HG03097 (cell line): Measurements from ENCODE around the gene ARF1.
A peak's percentile ranks its signal among the peaks of the same experiment; 100 is the strongest.
"Not testable (repeated sequence)": the region's sequence is repeated elsewhere in the genome, so short reads cannot be mapped to it uniquely, and the experiment has no call there.

Experiments used
- ATAC-seq: cut with Tn5 transposase; IDR thresholded peaks from one replicate; pipeline ENCODE4 v1.9.1; 2021; ENCODE audit not compliant: unreplicated experiment, low FRiP score

Gene ARF1

DNA sequence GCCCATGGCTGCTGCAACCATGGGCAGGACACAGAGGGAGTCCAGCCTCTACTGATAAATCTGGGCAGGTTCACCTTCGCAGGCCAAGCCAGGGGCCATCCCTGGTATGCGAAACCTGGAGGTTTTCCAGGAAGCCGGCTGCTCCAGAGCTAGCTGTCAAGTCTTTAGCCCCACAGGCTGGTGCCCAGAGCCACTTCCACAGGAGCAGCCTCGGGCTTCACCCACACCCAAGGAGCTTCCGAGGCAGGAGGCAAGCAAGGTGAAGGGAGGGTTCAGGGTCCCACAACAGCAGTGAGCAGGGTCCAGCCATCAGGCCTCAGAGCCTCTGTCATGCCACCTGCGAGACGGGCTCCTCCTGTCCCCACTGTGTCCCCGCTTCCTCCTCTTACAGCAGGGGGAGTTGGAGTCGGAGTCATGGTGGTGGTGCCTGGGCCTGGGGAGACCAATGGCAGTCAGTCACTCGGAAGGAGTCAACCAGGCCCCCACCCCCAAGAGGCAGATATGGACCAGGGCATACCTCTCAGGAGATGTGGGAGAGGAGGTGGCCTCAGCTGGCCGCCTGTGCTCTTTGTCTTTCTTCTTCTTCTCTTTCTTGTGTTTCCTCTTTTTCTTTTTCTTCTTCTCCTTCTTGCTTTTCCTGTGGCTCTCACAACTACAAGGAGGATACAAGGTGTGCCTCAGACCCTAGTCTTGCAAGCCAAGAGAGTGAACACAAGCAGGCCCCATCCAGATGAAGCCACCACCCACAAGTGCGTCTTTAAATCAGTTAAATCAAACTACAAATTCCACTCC, 18.5 kb downstream of the ARF1 start:
- ATAC-seq: no peak

DNA sequence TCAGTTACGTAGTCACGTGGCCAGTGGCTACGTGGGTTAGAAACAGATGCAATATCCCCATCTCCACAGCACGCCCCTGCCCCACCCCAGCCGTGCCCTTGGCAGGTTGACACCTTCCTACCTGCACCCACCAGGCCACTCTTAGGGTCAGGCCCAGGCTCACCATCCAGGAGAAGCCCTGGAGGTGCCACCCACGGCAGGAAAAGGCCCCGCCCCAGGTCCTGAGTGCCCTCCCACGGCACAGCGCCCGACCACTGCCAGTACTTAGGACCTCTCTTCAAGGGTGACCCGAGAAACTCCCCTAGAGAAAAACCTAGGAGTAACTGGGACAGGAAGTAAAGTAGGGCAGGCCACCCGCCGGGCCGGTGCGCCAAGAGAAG, 19.1 kb downstream of the ARF1 start:
- ATAC-seq: no peak

DNA sequence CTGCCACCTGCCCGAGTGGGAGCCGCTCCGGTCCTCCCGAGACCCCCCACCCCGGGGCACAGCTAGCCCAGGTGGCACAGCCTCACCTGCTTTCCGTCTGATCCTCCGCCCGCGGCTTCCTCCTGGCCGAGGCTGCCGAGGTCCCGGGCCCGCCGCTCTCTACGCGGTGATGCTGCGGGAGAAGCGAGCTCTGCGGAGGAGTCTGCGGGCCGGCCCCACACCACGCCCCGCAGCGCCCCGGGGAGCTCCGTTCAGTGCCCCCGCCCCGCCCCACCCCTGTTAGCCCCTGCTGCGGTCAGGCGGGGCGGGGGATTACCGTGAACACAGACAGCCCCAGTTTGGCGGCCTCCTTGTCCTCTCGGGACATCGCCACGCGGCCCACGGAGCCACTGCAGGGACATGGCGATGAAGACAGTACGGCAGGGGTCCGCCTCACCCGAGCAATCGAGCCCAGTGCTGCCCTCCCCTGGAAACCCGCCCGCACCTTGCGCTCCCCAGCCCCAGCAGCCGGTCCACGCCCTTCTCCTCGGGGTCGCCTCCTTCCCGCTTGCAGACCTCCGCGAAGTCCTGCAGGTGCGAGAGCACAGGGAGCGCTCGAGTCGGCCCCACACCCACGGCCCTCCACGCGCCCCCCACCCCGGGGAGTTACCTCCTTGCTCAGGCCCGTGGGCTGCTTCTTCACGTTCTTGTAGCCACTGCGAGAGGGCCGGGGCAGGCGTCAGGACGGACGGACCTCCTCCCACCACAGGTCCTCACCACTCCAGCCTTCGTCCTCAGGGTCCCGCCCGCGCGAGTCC, 19.7 kb downstream of the ARF1 start:
- peak; percentile 14 for ATAC-seq

DNA sequence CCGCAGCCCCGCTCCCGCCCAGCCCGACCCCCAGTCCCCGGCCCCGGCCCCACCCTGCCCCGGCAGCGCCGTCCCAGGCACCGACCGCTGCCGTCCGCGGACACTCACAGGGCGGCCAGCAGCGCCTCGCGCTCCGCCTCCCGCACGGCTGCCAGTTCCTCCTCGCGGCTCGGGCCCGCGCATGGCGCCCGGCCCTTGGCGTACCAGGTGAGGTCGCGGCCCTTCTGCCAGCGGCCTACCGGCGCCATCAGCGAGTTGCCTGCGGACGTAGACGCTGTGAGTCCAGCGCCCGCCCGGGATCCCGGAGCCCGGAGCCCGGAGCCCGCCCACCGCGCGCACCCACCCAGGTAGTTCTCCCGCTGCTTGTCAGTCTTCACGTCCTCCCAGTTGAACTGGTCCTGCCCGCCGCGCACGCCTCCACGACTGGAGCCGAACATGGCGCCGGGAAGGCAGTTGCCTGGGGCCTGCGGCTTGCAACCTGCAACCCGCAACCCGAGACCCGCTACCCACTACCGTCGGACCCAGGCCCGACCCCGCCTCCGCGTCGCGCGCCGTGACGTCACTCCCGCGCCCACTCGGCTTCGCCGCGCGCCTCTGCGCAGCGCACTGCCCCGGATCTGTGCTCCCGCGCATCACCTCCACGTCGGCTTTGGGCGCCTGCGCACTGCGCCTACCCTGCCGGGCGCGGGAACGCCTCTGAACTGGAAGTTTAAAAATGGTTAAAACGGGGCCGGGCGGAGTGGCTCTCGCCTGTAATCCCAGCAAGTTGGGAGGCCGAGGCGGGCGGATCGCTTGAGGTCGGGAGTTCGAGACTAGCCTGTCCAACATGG, 20.5 kb downstream of the ARF1 start, which contains the start of gene C1orf35:
Gene C1orf35, minus strand, starts transcription at position 535 of the 830 bp plus-strand sequence. Its CDS starts 98 bp downstream, at position 437.
- peak; percentile 62 for ATAC-seq

DNA sequence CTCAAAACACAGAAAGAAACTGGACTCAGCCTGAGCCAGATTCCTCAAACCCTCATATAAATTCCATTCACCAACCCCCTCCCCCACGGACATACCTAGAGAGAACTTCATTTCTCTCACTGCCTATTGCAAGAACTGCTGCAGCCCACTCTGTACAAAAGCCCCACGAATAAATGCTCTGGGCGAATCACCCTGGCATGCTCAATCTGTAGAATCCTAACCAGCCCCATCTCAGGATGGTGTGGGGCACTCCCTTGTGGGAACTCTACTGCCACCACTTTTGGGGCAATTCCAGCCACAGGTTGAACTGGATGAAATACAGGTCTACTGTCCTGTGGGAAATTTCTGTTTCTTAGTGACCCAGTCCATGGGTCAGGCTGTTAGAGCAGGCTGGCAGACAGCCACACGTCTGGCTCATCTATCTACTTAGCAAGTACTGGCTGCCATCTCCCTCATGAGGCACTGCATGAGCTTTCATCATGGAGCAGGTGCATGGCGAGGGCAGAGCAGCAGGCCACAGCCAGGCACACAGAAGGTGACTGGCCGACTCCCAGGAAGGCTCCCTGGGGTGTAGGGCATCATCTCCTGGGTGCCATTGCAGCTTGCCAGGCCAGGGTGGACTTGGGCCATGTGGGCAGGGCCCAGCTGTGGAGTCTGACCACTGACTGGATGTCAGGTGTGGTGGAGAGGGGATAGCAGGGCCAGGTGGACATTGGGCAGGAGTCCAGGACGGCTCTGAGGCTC, 22.2 kb downstream of the ARF1 start:
- no peak for ATAC-seq

DNA sequence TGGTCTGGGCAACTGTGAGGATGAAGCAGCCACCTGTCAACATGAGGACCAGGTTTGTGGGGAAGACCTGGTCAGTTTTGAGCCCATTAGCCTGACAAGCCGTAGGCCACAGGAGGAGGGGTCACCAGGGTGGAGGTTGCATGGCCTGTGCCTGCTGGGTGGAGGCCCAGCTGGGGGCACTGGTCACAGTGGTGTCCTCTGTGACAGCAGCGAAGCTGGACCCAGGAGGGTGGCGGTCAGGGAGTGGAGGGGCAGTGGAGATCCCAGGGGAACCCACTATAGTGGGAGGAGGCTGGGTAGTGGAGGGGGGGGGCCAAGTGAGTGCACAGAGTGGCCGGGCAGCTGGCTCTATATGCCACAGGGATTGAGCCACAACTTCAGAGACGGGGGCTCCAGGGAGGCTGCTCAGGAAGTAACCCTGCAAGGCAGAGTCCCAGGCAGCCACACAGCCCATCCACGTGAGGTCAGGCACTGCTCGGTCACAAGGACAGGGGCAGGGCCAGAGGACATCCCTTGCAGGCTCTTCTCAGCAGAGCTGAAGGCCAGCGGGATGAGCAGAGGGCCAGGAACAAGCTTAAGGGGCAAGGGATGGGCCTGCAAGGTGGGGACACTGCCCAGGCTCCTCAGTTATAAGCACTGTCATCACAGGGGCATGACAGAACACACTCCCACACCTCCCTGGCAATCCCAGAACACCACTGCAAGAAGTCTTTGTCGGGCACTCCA, 22.9 kb downstream of the ARF1 start:
- ATAC-seq: no peak

DNA sequence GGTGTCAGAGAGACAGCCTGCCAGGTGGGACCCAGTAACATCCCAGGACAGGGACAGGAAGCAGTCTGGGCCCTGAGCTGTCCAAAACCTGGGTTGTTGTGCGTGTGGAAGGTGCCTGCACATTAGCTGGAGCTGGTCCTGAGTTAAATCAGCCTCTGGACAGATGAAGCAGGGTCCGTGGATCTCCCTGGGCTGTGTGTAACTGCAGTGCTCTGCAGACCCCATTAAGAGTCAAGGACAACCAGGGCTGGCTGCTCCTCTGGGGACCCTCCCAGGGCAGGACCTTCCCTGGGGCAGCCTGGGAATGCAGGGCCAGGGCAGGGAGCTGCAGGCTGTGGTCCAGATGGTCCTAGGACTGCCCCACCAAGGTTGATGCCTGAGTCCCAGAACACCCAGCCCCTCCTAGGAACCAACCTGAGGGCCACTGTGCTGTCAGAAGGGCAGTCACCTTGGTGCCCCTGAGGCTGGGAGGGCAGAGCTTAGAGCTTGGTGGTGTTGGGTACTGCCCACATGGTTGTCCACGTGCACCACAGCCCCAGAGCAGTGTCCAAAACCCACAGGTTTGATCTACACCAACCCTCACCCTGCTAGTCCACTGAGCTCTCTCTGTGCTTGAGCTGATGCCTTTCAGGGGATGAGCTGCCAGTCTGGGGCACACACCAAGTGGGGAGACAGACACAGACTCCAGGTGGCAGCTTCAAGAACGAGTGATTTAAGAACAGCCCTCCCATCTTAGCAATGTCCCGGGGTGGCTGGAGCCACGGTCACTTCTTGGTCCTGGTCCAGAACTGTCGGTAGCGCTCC, 23.7 kb downstream of the ARF1 start:
- no peak for ATAC-seq

DNA sequence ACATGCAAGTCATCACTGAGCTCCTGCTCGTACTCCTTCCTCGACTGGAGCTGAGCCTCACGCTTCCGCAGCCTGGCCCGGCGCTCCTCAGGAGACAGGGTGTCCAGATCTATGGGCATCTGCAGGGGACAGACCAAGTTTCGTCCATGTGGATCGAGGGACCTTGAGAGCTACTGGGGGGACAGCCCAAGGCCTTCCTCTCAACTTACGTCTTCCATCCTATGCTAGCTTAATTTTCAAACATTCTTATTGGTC, 24.2 kb downstream of the ARF1 start:
- ATAC-seq: no peak

DNA sequence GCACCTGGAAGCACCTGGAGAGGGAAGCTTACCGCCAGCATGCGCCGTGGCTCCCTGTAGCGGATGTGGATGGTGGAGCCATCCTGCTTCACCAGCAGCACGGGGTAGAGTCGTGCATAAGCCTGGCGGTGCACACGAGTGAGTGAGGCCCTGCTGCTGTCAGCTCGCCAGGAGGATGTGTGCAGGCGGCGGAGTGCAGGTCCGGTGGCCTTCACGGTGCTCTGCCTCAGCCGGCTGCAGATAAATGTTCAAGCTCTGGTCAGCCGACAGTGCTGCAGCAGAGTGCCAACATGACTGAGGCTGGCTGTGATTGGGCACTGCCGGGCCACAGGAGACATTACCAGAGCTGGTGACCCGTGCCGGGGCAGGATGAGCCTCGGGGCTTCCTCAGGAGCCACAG, 25.1 kb downstream of the ARF1 start:
- ATAC-seq: no peak

DNA sequence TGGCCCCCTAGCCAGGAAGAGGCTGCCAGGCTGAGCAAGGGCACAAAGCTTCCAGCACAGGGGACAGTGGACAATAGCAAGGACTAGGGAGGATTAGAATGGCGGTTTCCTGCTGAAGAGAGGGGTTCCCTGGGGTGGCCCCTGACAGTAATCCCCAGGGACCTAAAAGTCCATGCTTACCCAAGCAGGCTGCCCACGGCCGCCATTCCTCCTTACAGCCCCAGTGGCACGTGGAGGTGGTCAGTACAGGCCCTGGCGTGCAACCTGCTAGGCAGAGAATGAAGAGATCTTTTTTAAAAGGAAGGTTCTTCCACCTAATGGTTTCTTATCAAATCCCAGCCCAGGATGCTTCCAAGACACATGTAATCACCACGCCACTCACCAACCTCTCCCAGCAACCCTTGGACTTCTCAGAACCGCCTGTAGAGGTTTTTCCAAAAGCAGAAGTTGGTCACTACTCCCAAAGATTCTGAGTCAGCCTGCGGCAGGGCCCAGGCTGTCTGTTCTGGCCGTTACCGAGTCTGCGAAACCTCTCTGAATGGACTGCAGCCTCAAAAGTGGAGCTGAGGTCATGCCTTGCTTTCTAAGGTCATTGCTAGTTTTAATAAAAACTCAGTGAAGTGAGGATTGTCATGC, 25.7 kb downstream of the ARF1 start:
- ATAC-seq: no peak

DNA sequence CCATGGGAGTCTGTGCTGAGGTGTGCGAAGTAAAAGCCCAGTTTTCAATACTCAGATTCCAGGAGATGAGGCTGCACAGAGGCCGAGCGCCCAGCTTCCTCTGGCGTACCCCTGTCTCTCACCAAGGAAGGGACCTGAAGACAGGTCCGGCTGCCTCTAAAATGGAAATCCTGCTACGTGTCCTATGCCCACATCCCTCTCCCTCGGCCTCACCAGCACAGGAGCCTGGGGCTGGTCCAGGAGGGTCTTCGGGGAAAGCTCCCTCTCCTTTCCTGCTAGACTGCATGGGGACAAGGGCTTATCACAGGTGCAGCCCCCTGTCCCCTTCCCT, 26.2 kb downstream of the ARF1 start:
- no peak for ATAC-seq

DNA sequence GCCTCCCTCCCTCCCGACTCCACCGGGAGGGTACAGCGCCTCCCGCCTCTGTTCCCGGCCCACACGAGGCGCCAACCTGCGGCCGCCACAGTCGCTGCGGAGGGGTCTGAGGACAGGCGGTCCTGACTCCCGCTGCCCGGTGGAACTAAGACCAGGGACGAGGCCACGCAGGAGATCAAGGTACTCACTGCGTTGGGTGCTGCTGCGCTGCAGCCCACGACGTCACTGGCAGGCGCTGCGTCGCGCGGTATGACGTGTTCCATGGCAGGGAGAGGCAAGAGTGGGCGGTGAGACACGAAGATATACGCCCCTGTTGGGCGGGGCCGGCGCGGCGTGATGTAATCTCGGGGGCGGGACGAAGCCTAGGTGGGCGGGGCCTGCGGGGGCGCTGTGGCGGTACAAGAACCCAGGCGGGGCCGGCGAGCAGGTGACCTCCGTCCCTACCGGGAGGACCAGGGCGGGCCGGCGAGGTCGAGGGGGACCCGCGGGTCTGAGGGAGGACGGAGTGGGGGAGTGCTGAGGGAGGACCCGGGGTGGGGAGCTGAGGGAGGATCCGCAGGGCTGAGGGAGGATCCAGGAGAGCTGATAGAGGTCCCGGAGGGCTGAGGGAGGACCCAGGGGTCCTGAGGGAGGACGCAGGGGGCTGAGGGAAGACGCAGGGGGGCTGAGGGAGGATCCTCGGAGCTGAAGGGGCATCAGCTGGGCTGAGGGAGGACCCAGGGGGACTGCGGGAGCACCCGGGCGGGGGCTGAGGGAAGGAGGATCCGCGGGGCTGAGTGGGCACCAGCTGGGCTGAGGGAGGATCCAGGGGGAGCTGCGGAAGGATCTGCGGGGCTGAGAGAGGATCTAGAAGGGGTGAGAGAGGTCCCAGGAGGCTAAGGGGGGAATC, 26.8 kb downstream of the ARF1 start, which contains the start of gene MRPL55:
Gene MRPL55, minus strand, starts transcription at position 227 of the 889 bp plus-strand sequence. CDS start 1,039 bp downstream, outside the sequence.
- ATAC-seq: peak; percentile 86

DNA sequence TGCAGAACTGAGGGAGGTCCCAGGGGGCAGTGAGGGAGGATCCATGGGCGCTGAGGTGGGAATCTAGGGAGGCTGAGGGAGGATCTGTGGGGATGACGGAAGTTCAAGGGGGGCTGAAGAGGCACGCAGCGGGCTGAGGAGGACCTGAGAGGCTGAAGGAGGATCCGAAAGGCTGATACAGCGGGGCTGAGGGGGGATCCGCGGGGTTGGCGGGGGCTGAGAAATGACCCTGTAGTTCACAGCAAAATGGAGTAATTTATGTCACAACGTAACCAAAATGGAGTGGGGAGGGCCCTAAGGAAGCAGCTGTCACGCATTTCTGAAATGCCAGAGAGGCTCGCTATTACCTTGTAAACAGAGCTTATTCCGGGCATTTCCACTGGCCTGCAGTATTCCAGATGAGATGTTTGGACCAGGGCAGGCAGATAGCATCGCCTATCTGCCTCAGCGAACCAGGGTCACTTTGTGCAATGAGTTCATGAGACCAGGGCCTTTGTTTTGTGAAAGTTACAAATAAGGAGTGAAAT, 27.5 kb downstream of the ARF1 start:
- no peak for ATAC-seq

DNA sequence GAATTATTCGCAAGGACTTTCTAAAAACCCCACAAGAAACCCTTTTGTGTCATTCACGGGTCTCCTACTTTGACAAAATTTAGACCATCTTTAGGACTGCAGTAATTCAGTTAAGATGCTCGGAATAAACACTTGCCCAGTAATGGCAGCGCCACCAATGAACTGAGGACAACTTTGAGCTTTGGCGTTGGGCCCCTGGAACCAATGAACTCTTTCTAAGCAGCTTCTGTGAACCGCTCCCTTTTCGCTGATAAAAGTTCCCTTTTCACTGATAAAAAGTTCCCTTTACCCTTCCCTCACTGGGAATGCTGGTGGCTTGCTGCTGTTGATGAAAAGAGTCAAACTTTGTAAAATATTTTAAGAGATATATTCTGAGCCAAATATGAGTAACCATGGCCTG, 28.0 kb downstream of the ARF1 start:
- ATAC-seq: no peak

DNA sequence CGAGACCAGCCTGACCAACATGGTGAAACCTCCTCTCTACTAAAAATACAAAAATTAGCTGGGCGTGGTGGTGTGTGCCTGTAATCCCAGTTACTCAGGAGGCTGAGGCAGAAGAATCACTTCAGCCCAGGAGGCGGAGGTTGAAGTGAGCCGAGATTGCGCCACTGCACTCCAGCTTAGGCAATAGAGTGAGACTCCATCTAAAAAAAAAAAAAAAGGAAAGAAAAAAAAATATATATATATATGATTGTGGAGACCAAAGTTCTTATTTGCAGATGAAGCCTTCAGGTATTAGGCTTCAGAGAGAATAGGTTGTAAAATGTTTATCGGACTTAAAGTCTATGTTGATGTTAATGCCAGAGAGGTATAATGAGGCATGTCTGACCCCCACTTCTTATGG, 28.8 kb downstream of the ARF1 start:
- not testable (repeated sequence) for ATAC-seq

DNA sequence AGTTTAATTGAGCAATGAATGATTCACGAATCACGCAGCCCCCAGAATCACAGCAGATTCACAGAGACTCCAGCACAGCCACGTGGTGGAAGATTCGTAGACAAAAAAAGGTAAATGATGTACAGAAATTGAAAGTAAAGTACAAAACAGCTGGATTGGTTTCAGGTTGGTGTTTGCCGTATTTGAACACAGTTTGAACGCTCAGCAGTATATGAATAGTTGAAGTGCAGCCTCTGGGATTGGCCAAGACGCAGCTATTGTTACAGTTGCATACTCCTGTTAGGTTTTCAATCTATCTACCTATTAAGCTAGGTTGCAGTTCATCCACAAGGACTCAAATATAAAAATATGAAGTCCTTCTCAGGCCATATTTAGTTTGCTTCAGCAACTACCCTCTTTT, 29.7 kb downstream of the ARF1 start:
- no peak for ATAC-seq

DNA sequence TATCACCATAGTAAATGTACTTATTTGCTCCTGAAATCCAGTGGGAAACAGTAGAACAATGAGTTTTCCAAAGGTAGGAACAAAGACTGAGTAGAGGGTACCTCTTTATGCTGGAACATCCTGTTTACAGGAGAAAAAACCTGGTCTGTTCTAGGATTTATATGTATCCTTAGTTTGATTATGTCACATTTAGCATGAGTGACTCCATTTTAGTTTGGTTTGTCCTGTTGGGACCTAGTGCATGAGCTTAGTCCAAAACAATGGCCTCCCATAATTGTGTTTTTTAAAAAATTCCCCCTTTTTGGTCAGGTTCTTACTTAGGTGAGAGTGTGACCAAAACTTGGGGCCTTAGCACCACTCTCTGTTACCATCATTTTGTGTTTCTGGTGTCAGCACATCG, 30.1 kb downstream of the ARF1 start:
- no peak for ATAC-seq
